Ureter (tissue), 1 donor: ENCODE data around the gene DNMT3A. TPM values are rescaled to one million over a fixed set of nuclear protein-coding genes. Genes with fewer than 3 reads are reported as not detected.
A peak's percentile ranks its signal among the peaks of the same experiment; 100 is the strongest.
"Not testable (repeated sequence)": the region's sequence is repeated elsewhere in the genome, so short reads cannot be mapped to it uniquely, and the experiment has no call there.

ENCODE experiments used
- DNase-seq: peaks from one replicate; pipeline ENCODE4 v3.0.0-alpha.2; 2020; ENCODE audit warnings: low spot score
- total RNA-seq: library from RNA; stranded (reverse); gene quantifications from one replicate; pipeline ENCODE4 v1.2.4, GENCODE V29; 2023
- donor health status: DM: yes; HTN: yes; CAD: no.

Gene DNMT3A
- total RNA-seq, 1 donor from 2014 or later, result 40.1 TPM

DNA sequence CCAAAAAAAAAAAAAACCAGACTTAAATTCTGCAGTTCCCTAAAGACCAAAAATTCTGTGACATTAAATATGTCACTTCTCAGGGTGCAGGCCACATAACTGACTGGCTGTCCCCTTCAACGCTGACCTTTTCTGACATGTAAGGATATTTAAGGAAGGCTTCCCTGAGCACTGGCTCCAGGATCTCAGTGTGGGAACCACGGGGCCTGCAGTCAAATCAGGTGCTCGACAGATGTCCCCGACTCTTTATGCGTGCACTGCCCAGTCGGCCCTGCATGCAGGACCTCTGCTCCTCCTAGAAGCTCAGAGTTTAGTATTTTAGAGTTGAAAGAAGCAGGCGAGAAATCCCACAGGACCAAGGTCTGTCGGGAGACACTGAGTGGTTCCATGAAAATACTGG, 104.0 kb downstream of the DNMT3A start:
- DNase-seq, result no peak

GRCh38 chr2:25236736-25237135, 105.0 kb downstream of the DNMT3A start:
- no peak for DNase-seq

DNA sequence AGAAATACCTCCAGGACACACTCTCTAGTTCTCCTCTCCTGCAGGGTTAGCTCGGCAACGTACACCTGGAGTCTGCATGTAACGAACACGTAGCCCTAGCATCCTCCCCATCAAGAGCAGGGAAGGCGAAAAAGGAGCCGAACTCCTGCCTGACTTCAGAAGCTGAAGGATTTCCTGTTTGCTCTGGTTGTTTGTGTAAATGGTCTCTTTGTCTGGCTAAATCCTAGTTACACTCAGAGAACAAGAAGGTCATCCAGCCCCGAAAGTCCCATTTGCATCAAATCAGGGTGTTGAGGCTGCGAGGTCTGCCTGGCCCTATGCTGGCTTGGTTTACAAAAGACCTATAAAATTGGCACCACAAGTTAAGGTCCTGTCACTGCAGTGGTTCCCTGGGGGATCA, 107.0 kb downstream of the DNMT3A start:
- DNase-seq, result no peak

DNA sequence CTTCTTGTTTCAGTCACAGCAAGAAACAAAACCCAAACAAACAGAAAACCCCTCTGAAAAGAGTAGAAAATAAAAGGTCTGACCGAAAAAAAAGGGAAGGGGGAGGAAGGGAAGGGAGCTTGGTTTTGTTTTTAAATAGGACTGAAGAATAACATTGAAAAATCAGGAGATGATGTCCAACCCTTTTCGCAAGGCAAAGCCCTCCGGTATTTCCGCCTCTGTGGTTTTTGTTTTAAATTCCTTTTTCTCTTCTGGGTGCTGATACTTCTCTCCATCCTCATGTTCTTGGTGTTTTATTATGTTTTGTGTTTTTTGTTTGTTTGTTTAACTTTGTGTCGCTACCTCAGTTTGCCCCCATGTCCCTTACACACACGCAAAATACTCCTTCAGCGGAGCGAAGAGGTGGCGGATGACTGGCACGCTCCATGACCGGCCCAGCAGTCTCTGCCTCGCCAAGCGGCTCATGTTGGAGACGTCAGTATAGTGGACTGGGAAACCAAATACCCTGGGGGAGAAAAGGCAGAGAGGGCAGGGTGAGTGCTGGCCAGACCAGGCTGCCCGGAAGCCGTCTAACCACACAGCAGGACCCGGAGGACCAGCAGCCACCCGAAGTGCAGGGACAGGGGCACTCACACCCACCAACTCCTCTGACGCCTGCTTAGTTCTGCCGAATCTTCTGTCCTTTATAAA, 107.7 kb downstream of the DNMT3A start:
- no peak for DNase-seq

DNA sequence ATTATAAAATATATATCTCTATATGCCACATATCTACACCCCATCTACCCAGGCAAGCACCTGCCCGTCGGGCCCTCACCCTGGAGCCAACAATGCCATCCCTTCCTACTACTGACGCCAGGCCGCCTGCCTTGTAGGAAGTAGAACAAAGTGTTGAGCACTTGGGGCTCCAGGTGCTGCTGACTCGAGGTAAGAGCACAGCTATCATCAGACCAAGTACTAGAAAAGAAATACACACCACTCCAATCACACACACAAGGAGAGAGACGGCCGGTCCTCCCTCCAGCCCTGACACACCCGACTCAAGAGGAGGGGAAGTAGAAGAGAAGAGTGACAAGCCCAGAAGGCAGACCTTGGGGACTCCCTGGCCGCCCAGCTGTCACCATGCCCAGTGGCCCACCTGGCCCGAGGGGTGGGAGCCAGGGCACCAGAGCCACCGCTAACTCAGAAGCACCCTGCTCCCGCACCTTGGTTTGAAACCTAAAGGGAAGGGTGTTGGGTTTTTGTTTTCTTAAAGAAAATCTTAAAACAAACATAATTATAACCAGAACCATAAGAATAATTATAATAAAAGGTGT, 109.4 kb downstream of the DNMT3A start:
- DNase-seq, result no peak

GRCh38 chr2:25230948-25231311, 110.8 kb downstream of the DNMT3A start:
- DNase-seq, result no peak

GRCh38 chr2:25230198-25230947, 111.4 kb downstream of the DNMT3A start:
- DNase-seq, result no peak

DNA sequence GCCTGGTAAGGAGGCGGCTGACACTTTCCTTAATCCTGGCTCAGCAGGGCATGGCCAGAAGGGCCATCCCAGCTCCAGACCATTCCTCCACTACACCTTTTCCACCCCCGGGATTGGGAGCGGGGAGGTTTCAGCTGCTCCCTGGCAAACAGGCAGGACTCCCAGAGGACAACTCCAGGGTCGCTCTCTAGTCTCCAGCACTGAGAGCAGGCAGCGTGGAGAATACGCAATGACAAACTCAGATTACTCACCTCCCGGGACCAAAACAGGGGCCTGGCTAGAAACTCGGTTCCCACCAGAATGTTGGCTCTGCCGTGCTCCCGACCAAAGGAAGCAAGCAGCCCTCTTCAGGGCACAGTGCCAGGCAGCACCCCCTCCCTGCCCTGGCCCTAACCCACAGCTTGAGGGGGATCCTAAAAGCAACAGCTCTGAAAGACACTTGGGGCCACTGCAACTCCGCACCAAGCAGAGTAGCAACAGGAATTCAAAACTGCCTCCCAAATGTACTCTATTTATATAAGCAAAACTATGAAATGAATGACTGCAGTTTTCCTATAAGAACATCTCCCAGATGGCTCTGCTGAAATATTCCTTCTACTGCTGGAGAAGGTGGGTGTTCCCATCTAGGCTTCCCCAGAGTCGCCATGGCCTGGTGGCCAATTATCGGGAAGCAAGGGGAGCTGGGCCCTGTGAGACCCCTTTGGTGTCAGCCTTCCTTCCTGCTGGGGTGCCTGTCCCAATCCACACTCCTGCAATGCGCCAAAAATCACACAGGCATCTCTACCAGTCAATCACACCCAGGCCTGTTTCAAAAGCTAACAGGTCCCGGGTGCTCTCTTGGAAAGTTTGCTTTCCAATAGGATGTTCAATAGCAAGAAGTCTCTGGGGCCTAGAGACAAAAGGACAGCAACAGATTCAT, 112.2 kb downstream of the DNMT3A start:
- DNase-seq, result no peak

GRCh38 chr2:25228848-25229278, 112.9 kb downstream of the DNMT3A start:
- DNase-seq, result peak; percentile 72

GRCh38 chr2:25227576-25227975, 114.1 kb downstream of the DNMT3A start:
- DNase-seq, result no peak

- no peak for DNase-seq
These were observed 114.9 kb downstream of the DNMT3A start for GRCh38 chr2:25226827-25227226.

DNA sequence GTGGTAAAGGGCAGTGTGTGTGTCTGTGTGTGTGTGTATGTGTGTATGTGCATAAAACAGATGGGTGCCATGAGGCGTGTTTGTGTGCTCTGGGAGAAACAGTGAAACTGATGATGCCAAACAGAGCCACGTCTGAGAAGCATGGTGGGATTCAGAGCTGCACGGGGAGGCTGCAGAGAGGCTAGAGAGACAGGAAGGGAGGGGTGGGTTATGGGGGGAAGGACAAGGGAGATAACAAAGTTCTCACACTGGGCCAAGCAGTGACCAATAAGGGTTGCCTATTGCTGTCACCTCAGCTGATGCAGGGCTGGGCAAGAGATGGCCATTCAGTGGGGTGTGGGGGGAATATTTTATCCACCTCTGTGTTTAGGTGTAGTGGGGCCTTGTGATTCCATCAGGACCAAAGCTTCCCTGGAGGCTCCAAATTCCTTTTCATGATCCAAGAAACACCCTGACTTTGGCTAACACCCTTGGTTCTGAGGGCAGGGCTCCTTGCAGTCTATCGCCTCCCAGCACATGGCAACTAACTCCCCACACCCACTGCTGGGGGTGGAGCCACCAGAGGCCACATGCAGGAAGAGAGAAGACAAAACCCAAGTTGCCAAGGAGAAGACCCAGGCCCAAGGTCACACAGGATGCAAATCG, 119.1 kb downstream of the DNMT3A start:
- DNase-seq, result no peak

GRCh38 chr2:25221579-25221978, 120.1 kb downstream of the DNMT3A start:
- DNase-seq, result no peak

DNA sequence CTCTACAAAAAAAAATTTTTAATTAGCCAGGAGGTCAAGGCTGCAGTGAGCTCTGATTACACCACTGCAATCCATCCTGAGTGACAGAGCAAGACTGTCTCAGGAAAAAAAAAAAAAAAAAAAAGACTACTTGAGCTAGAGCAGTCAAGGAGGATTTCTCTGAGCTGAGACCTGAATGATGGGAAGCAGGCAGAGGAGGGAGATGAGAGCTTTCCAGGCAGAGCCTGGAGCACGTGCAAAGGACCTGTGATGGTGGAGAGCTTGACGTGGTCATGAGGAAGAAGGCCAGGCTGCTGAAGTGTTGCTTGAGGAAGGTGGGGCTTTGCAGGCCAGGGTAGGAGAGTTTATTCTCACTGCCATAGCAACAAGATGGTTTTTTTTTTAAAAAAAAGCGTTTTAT, 121.4 kb downstream of the DNMT3A start:
- DNase-seq, result no peak

- DNase-seq, result no peak
These were observed 122.1 kb downstream of the DNMT3A start for GRCh38 chr2:25219621-25220020.

- no peak for DNase-seq
These were observed 123.6 kb downstream of the DNMT3A start for GRCh38 chr2:25218100-25218499.

- peak; percentile 73 for DNase-seq
These were observed 125.6 kb downstream of the DNMT3A start for GRCh38 chr2:25215948-25216679.

DNA sequence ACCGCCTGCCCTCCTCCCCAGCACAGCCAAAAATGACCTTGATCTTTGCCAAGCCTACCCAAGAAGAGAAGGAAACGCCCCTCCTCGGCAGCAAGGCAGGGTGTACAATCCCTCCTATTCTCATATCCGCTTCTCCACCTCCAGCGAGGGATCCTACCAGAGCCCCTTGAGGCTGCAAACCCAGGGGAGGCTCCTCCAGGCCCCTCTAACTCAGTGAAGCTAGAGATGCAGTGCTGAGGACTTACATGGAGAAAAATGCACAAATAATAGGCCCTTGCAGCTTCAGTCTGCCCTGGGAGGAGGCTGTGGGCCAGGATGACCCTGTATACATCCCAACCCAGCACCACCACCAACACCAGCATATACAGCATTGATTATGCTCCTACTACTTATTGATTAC, 126.5 kb downstream of the DNMT3A start:
- no peak for DNase-seq

DNA sequence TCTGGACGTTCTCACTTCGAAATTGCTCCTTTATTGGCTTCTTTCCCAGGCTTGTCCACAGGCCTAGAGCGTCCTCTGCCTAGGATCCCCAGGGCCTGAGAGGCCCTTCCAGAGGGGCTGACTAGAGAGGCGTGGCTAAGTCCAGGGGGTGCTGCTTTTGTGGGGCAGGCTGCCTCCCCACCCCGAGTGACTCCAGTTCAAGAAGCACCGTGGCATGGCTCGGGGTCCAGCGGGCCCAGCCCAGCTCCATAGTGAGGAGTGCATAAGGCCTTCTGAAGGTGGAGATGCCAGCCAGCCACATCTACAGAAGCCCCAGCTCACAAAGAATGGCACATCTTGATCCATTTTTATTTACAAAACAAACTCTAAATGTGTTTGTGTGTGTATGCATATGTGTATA, 128.5 kb downstream of the DNMT3A start:
- no peak for DNase-seq

GRCh38 chr2:25210923-25211322, 130.8 kb downstream of the DNMT3A start:
- DNase-seq, result not testable (repeated sequence)

DNA sequence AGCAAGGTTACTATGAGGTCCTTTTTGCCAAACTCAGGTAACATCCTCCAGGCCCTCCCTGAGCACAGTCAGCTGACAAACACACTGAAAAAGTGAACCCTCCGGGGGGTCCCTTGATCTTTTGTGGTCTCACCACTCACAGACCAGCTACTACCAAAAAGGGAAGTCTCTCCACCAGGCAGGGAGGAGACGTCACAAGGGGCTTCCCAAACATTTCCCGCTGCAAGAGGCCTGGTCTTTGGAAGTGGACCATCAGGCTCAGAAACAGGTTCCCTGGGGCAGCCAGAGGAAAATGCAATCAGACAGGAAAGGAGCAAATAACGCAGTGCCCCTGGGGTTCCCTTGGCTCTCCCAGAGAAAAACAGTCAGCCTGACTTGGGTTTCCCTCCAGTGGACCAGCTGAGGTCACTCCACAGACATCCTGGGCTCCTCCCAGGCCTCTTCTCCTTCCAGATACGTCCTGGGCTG, 134.6 kb downstream of the DNMT3A start:
- DNase-seq, result no peak
